ENCODE measurements around the gene MYO1F.

GRCh38 chr19:8526345-8527091 lies 50.7 kb downstream of the MYO1F start:
- TF ChIP-seq, protein P1, sequence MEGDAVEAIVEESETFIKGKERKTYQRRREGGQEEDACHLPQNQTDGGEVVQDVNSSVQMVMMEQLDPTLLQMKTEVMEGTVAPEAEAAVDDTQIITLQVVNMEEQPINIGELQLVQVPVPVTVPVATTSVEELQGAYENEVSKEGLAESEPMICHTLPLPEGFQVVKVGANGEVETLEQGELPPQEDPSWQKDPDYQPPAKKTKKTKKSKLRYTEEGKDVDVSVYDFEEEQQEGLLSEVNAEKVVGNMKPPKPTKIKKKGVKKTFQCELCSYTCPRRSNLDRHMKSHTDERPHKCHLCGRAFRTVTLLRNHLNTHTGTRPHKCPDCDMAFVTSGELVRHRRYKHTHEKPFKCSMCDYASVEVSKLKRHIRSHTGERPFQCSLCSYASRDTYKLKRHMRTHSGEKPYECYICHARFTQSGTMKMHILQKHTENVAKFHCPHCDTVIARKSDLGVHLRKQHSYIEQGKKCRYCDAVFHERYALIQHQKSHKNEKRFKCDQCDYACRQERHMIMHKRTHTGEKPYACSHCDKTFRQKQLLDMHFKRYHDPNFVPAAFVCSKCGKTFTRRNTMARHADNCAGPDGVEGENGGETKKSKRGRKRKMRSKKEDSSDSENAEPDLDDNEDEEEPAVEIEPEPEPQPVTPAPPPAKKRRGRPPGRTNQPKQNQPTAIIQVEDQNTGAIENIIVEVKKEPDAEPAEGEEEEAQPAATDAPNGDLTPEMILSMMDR (IDR thresholded peaks at IDR 0.05): no peak
- TF ChIP-seq POLR2A (IDR thresholded peaks at IDR 0.05): peak; percentile 0 to 18
